Loucy (cell line): ENCODE data around the gene GPAM.

Experiments
- H2AFZ ChIP-seq: fragments of 200-600 bp; sonication (generic); 2 replicates; pipeline ENCODE4 v1.6.0; 2016; ENCODE audit warnings: antibody characterized with exemption, mild to moderate bottlenecking, low read length, moderate library complexity
- H3F3A ChIP-seq: fragments of 200-600 bp; 2 replicates; pipeline ENCODE4 v1.6.0; 2016; ENCODE audit warnings: antibody characterized with exemption, low read depth, mild to moderate bottlenecking
- H3K27me3 ChIP-seq: fragments of 200-600 bp; sonication (generic); 2 replicates; pipeline ENCODE4 v1.6.1; 2014; ENCODE audit warnings: low read length, mild to moderate bottlenecking; ENCODE audit not compliant: insufficient read depth, poor library complexity, severe bottlenecking
- H3K36me3 ChIP-seq: fragments of 200-600 bp; sonication (generic); 2 replicates; pipeline ENCODE4 v1.6.1; 2016; ENCODE audit warnings: low read length; ENCODE audit not compliant: insufficient read depth
- H3K4me1 ChIP-seq: fragments of 200-600 bp; sonication (generic); 2 replicates; pipeline ENCODE4 v1.5.1; 2014; ENCODE audit warnings: low read length, mild to moderate bottlenecking; ENCODE audit not compliant: insufficient read depth, poor library complexity, severe bottlenecking
- H3K4me2 ChIP-seq: fragments of 200-600 bp; sonication (generic); 2 replicates; pipeline ENCODE4 v1.6.0; 2014; ENCODE audit warnings: antibody characterized with exemption, low read length, low read depth, mild to moderate bottlenecking; ENCODE audit not compliant: poor library complexity, severe bottlenecking
- H3K4me3 ChIP-seq: fragments of 200-600 bp; sonication (generic); 2 replicates; pipeline ENCODE4 v1.5.1; 2014; ENCODE audit warnings: low read length, mild to moderate bottlenecking, mixed read lengths; ENCODE audit not compliant: poor library complexity, severe bottlenecking
- H3K79me2 ChIP-seq: fragments of 200-600 bp; sonication (generic); 2 replicates; pipeline ENCODE4 v1.6.1; 2014; ENCODE audit warnings: low read length; ENCODE audit not compliant: insufficient read depth
- H3K9ac ChIP-seq: fragments of 200-600 bp; sonication (generic); 2 replicates; pipeline ENCODE4 v1.6.0; 2014; ENCODE audit warnings: mild to moderate bottlenecking, low read depth, low read length, moderate library complexity; ENCODE audit not compliant: poor library complexity, severe bottlenecking
- H3K9me2 ChIP-seq: fragments of 200-600 bp; sonication (generic); replicated peaks from 2 replicates; pipeline ENCODE4 v1.6.1; 2016; ENCODE audit warnings: low read depth, low read length, mixed read lengths
- H3K9me3 ChIP-seq: fragments of 200-600 bp; sonication (generic); 2 replicates; pipeline ENCODE4 v1.6.1; 2014; ENCODE audit warnings: mild to moderate bottlenecking, antibody characterized with exemption, low read length, low read depth; ENCODE audit not compliant: insufficient read depth
- H4K20me1 ChIP-seq: fragments of 200-600 bp; sonication (generic); 2 replicates; pipeline ENCODE4 v1.6.0; 2014; ENCODE audit warnings: antibody characterized with exemption, low read length, mild to moderate bottlenecking; ENCODE audit not compliant: insufficient read depth, poor library complexity, severe bottlenecking
- EZH2phosphoT487 ChIP-seq: fragments of 200-600 bp; IDR thresholded peaks from 2 replicates; pipeline ENCODE4 v1.6.1; 2018; ENCODE audit warnings: antibody characterized with exemption, mild to moderate bottlenecking, moderate library complexity, borderline replicate concordance
- TF ChIP-seq, protein P1 (sequence below): fragments of 200-600 bp; sonication (generic); conservative IDR thresholded peaks from 2 replicates; pipeline ENCODE4 v1.5.1; 2014; ENCODE audit warnings: mild to moderate bottlenecking, antibody characterized with exemption, low read length

The GPAM gene

DNA sequence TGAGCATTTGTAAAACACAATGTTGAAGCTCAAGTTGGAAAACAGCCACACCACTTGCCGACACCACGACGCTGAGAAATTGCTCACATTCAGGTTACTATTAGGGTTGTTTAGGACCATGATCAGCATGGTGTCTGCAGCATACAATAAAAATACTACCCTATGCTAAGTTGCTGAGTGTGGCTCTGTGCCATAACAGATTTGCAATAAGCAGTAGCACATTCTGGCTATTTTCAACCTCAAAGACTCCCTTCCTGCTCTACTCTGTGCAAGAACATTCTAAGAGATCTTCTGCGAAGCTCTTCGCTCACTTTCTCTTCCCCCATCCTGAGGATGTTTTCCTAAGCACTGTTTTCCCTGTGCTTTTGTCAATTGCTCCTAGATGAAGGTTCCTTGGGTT, 38.3 kb downstream of the GPAM start:
- Histone ChIP-seq H2AFZ (no peak overlapping the region), H3K36me3 (no peaks in the 10 kb centered on the region; the same call in 1 of the 2 replicates)

GRCh38 chr10:112143420-112143819, 40.1 kb downstream of the GPAM start:
- Histone ChIP-seq H3K4me2 (no peak overlapping the region), H3K9ac (no peak overlapping the region), H3K4me1 (no peaks in the 10 kb centered on the region), H3K9me2 (no peaks in the 10 kb centered on the region), H4K20me1 (no peaks in the 10 kb centered on the region), H3K27me3 (no peaks in the 10 kb centered on the region), H3F3A (no peaks in the 10 kb centered on the region), H3K36me3 (no peaks in the 10 kb centered on the region; the same call in 1 of the 2 replicates), H3K79me2 (no peaks in the 10 kb centered on the region), H3K4me3 (no peak overlapping the region), H2AFZ (no peak overlapping the region), H3K9me3 (no peaks in the 10 kb centered on the region)
- no peak for TF ChIP-seq EZH2phosphoT487
- TF ChIP-seq, protein P1, sequence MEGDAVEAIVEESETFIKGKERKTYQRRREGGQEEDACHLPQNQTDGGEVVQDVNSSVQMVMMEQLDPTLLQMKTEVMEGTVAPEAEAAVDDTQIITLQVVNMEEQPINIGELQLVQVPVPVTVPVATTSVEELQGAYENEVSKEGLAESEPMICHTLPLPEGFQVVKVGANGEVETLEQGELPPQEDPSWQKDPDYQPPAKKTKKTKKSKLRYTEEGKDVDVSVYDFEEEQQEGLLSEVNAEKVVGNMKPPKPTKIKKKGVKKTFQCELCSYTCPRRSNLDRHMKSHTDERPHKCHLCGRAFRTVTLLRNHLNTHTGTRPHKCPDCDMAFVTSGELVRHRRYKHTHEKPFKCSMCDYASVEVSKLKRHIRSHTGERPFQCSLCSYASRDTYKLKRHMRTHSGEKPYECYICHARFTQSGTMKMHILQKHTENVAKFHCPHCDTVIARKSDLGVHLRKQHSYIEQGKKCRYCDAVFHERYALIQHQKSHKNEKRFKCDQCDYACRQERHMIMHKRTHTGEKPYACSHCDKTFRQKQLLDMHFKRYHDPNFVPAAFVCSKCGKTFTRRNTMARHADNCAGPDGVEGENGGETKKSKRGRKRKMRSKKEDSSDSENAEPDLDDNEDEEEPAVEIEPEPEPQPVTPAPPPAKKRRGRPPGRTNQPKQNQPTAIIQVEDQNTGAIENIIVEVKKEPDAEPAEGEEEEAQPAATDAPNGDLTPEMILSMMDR: no peak

More for the DNA sequence above, 38.3 kb downstream of the GPAM start:
- Histone ChIP-seq H3K4me3 (no peak overlapping the region), H3K79me2 (no peaks in the 10 kb centered on the region), H4K20me1 (no peaks in the 10 kb centered on the region), H3K9ac (no peak overlapping the region), H3K9me3 (no peaks in the 10 kb centered on the region), H3K4me2 (no peak overlapping the region), H3K9me2 (no peaks in the 10 kb centered on the region), H3K27me3 (no peaks in the 10 kb centered on the region), H3K4me1 (no peaks in the 10 kb centered on the region), H3F3A (no peaks in the 10 kb centered on the region)
- TF ChIP-seq, protein P1: no peak
- TF ChIP-seq EZH2phosphoT487: no peak

DNA sequence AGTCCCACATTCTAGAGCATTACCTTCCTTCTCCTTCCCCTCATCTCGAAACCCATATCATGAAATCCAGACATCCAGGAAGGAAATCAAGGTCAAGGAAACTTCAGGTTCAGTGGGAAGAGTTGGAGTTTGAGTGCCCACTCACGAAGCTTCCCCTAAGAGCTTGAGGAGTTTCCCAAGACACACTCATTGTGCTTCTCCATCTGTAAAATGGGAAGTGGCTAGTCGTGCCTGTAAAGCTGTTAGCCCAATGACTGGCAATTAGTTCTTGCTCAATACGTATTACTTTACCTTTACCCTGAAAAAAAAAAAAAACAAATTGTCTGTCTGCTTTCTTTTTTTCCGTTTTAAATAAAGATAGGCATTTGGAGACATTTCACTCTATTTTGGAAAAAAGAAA, 42.3 kb downstream of the GPAM start:
- no peak overlapping the region for H3K4me2 ChIP-seq
- no peaks in the 10 kb centered on the region for H3K36me3 ChIP-seq
- H3K4me3 ChIP-seq: no peak overlapping the region
- no peaks in the 10 kb centered on the region for H4K20me1 ChIP-seq
- H3K79me2 ChIP-seq: no peaks in the 10 kb centered on the region
- no peak for TF ChIP-seq EZH2phosphoT487
- TF ChIP-seq, protein P1: no peak
- H3K4me1 ChIP-seq: no peaks in the 10 kb centered on the region
- H2AFZ ChIP-seq: no peak overlapping the region
- H3K9me2 ChIP-seq: no peaks in the 10 kb centered on the region
- no peak overlapping the region for H3K9ac ChIP-seq
- no peaks in the 10 kb centered on the region for H3K9me3 ChIP-seq
- no peaks in the 10 kb centered on the region for H3K27me3 ChIP-seq
- no peaks in the 10 kb centered on the region for H3F3A ChIP-seq
